HCT116 (cell line): ENCODE data around the gene BPIFB4. TPM values are rescaled to one million over a fixed set of nuclear protein-coding genes. Genes with fewer than 3 reads are reported as not detected.

ENCODE experiments used
- ATAC-seq: fragments of 200-7000 bp; cut with Tn5 transposase; 2 replicates; pipeline ENCODE4 v1.9.1; 2020; ENCODE audit warnings: mild to moderate bottlenecking, moderate library complexity
- BruUV-seq: library from RNA; stranded (reverse); fragments of 400-500 nt; replicated peaks from 2 replicates; lab custom pipeline; 2021; lab: Mats Ljungman, UMichigan
- CTCF ChIA-PET: fragments of 300-600 bp; sonication (Branson Sonifier 250); formaldehyde crosslinking; loops from one replicate; lab custom pipeline; 2021; ENCODE audit warnings: antibody characterized with exemption; lab: Charles Lee
- POLR2A ChIA-PET: fragments of 300-600, 350-600 bp; sonication (Branson Sonifier 250); formaldehyde crosslinking; loops from one replicate; lab custom pipeline; 2021; ENCODE audit warnings: antibody characterized with exemption; lab: Charles Lee
- RAD21 ChIA-PET, 2 experiments: fragments of 300-600 bp; sonication (Branson Sonifier 250); formaldehyde crosslinking; loops; one replicate each; lab custom pipeline; 2023; ENCODE audit warnings: low total read pairs in 2 of 2; ENCODE audit not compliant: uncharacterized antibody in 2 of 2, unreplicated experiment in 2 of 2, low non-redundant PET in 1 of 2; lab: Charles Lee
- DNase-seq: peaks from one replicate; pipeline ENCODE4 v3.0.0-alpha.2; 2010; ENCODE audit warnings: low read depth, low spot score
- H2AFZ ChIP-seq: fragments of 200-600 bp; shearing (Covaris generic), sonication (generic); 2 replicates; pipeline ENCODE4 v1.6.1; 2017; ENCODE audit warnings: low read depth, mixed run types, mixed read lengths, antibody characterized with exemption, low read length; ENCODE audit not compliant: poor library complexity, severe bottlenecking
- H3K27ac ChIP-seq: 2 replicates; pipeline ENCODE4 v1.5.1; 2012; ENCODE audit warnings: low read depth, low read length
- H3K27me3 ChIP-seq: fragments of 200-600 bp; sonication (generic); 2 replicates; pipeline ENCODE4 v1.6.1; 2016; ENCODE audit warnings: mixed run types, low read length, mixed read lengths; ENCODE audit not compliant: insufficient read depth
- H3K36me3 ChIP-seq, 2 experiments: fragments of 200-500 bp in 1 of 2; fragments of 200-600 bp in 1 of 2; sonication (Bioruptor generic) in 1 of 2; sonication (generic) in 1 of 2; 2 replicates each; pipeline versions ENCODE4 v1.5.1 to v1.6.1; 2014 to 2016; ENCODE audit warnings: low read length in 2 of 2, inconsistent platforms in 1 of 2, mixed read lengths in 1 of 2, mixed run types in 1 of 2; ENCODE audit not compliant: insufficient read depth in 2 of 2, control insufficient read depth in 1 of 2
- H3K4me1 ChIP-seq, 2 experiments: fragments of 200-600 bp in 1 of 2; sonication (generic) in 1 of 2; 2 replicates each; pipeline versions ENCODE4 v1.5.1 to v1.6.1; 2012 to 2017; ENCODE audit warnings: low read length in 2 of 2, inconsistent platforms in 1 of 2, mild to moderate bottlenecking in 1 of 2, mixed read lengths in 1 of 2, mixed run types in 1 of 2, moderate library complexity in 1 of 2; ENCODE audit not compliant: insufficient read depth in 2 of 2, control insufficient read depth in 1 of 2
- H3K4me2 ChIP-seq: fragments of 200-600 bp; sonication (generic); 2 replicates; pipeline ENCODE4 v1.6.1; 2017; ENCODE audit warnings: mixed run types, low read length, mixed read lengths
- H3K4me3 ChIP-seq, 2 experiments: fragments of 200-600 bp in 1 of 2; sonication (generic) in 1 of 2; replicated peaks in 1 of 2; 2 replicates each; pipeline ENCODE4 v1.5.1; 2011 to 2016; ENCODE audit warnings: low read length in 2 of 2, control low read depth in 1 of 2, low read depth in 1 of 2, mild to moderate bottlenecking in 1 of 2, mixed read lengths in 1 of 2, mixed run types in 1 of 2
- H3K79me2 ChIP-seq: fragments of 200-600 bp; sonication (generic); 2 replicates; pipeline ENCODE4 v1.6.1; 2017; ENCODE audit warnings: mild to moderate bottlenecking, mixed run types, low read length, moderate library complexity, mixed read lengths; ENCODE audit not compliant: insufficient read depth
- H3K9ac ChIP-seq: fragments of 200-600 bp; sonication (generic); 2 replicates; pipeline ENCODE4 v1.6.1; 2016; ENCODE audit warnings: low read length, mixed read lengths
- H3K9me2 ChIP-seq: fragments of 200-600 bp; sonication (generic), shearing (Covaris generic); 2 replicates; pipeline ENCODE4 v1.6.1; 2017; ENCODE audit warnings: mixed run types, mild to moderate bottlenecking, moderate library complexity; ENCODE audit not compliant: insufficient read depth
- H3K9me3 ChIP-seq, 2 experiments: fragments of 200-500 bp in 1 of 2; fragments of 200-600 bp in 1 of 2; sonication (Bioruptor generic) in 1 of 2; sonication (generic) in 1 of 2; 2 replicates each; pipeline ENCODE4 v1.6.1; 2014 to 2017; ENCODE audit warnings: low read length in 2 of 2, mixed read lengths in 2 of 2, inconsistent platforms in 1 of 2, low read depth in 1 of 2, mild to moderate bottlenecking in 1 of 2, mixed run types in 1 of 2, moderate library complexity in 1 of 2; ENCODE audit not compliant: control insufficient read depth in 1 of 2, insufficient read depth in 1 of 2
- H4K20me1 ChIP-seq: fragments of 200-600 bp; sonication (generic), shearing (Covaris generic); 2 replicates; pipeline ENCODE4 v1.6.1; 2017; ENCODE audit warnings: mixed run types, mild to moderate bottlenecking, moderate library complexity; ENCODE audit not compliant: insufficient read depth
- CBX3 ChIP-seq: IDR thresholded peaks from 2 replicates; pipeline ENCODE4 v1.6.1; 2012; ENCODE audit warnings: low read depth
- ELF1 ChIP-seq: IDR thresholded peaks from 2 replicates; pipeline ENCODE4 v1.6.1; 2012; ENCODE audit warnings: low read depth, borderline replicate concordance
- EZH2 ChIP-seq: fragments of 200-600 bp; sonication (generic); IDR thresholded peaks from 2 replicates; pipeline ENCODE4 v1.6.1; 2017; ENCODE audit warnings: antibody characterized with exemption, mixed run types
- EZH2phosphoT487 ChIP-seq: fragments of 200-600 bp; IDR thresholded peaks from 2 replicates; pipeline ENCODE4 v1.6.1; 2018; ENCODE audit warnings: antibody characterized with exemption, borderline replicate concordance
- FOSL1 ChIP-seq: IDR thresholded peaks from 2 replicates; pipeline ENCODE4 v1.6.1; 2012; ENCODE audit warnings: low read depth
- JUND ChIP-seq: IDR thresholded peaks from 2 replicates; pipeline ENCODE4 v1.6.1; 2012
- POLR2A ChIP-seq: IDR thresholded peaks from 2 replicates; pipeline ENCODE4 v1.7.0; 2011; ENCODE audit warnings: borderline replicate concordance; ENCODE audit not compliant: insufficient read depth, insufficient read length; ENCODE audit errors: extremely low read depth
- POLR2AphosphoS5 ChIP-seq: IDR thresholded peaks from 2 replicates; pipeline ENCODE4 v1.6.1; 2011; ENCODE audit warnings: mild to moderate bottlenecking, low read depth, low read length, moderate library complexity
- RAD21 ChIP-seq: IDR thresholded peaks from 2 replicates; pipeline ENCODE4 v1.6.1; 2012; ENCODE audit warnings: low read depth, mild to moderate bottlenecking
- SP1 ChIP-seq: IDR thresholded peaks from 2 replicates; pipeline ENCODE4 v1.6.1; 2012; ENCODE audit warnings: low read depth
- SRF ChIP-seq: IDR thresholded peaks from 2 replicates; pipeline ENCODE4 v1.6.1; 2012; ENCODE audit warnings: low read depth
- YY1 ChIP-seq: IDR thresholded peaks from 2 replicates; pipeline ENCODE4 v1.6.1; 2011; ENCODE audit warnings: low read length, low read depth, moderate library complexity, mild to moderate bottlenecking; ENCODE audit not compliant: insufficient replicate concordance; ENCODE audit errors: extremely low read depth
- ZFX ChIP-seq: fragments of 450-650 bp; IDR thresholded peaks from 2 replicates; pipeline ENCODE4 v1.6.1; 2017
- intact Hi-C: fragments of 100-400 bp; cut with micrococcal nuclease; formaldehyde crosslinking; loops from 2 replicates; pipeline ENCODE4 v1.10.0; 2022
- total RNA-seq: library from RNA; stranded (reverse); gene quantifications from one replicate; pipeline ENCODE4 v1.2.1, GENCODE V29; 2021; ENCODE audit not compliant: unreplicated experiment
- TF ChIP-seq, protein P1 (sequence below), 3 experiments: fragments of 200-600 bp in 1 of 3; sonication (generic) in 1 of 3; IDR thresholded peaks in 2 of 3; conservative IDR thresholded peaks in 1 of 3; 2 replicates each; pipeline ENCODE4 v1.5.1; 2012 to 2017; ENCODE audit warnings: low read depth in 2 of 3, low read length in 2 of 3, antibody characterized with exemption in 1 of 3, borderline replicate concordance in 1 of 3, control low read depth in 1 of 3, mild to moderate bottlenecking in 1 of 3, mixed read lengths in 1 of 3, mixed run types in 1 of 3, moderate library complexity in 1 of 3; ENCODE audit not compliant: insufficient read depth in 1 of 3
- TF ChIP-seq, protein P2 (sequence below): IDR thresholded peaks from 2 replicates; pipeline ENCODE4 v1.6.1; 2011; ENCODE audit warnings: mild to moderate bottlenecking, low read length, moderate library complexity; ENCODE audit not compliant: insufficient replicate concordance; ENCODE audit errors: extremely low read depth

The BPIFB4 gene
- total RNA-seq, 1 experiment from 2014 or later, result not detected

- no peak overlapping the region for H3K4me2 ChIP-seq
- no peaks in the 10 kb centered on the region for H3K79me2 ChIP-seq
- POLR2A ChIA-PET, result no interaction called here
- ATAC-seq (no peak), DNase-seq (no peak)
- H3K9ac ChIP-seq, result no peak overlapping the region
- no peaks in the 10 kb centered on the region for H3K4me1 ChIP-seq
- no TSS peak for BruUV-seq
- peaks cover 0 to 5% of the 10 kb centered on the region in 2 experiments; a peak in 1 of 4 replicates for H3K9me3 ChIP-seq
- CTCF ChIA-PET, result no interaction called here
- no peak overlapping the region for H2AFZ ChIP-seq
- H3K27ac ChIP-seq, result no peak overlapping the region
- peaks cover 15% of the 10 kb centered on the region; the same call in 1 of the 2 replicates for H3K27me3 ChIP-seq
- RAD21 ChIA-PET, result no interaction called here
- H3K4me3 ChIP-seq, result no peak overlapping the region
- H4K20me1 ChIP-seq, result no peaks in the 10 kb centered on the region
- TF ChIP-seq EZH2 (no peak), EZH2phosphoT487 (no peak), POLR2A (no peak), YY1 (no peak), FOSL1 (no peak), RAD21 (no peak), POLR2AphosphoS5 (no peak), CBX3 (no peak), JUND (no peak), SRF (no peak), ZFX (no peak), ELF1 (no peak), SP1 (no peak)
- TF ChIP-seq, protein P1, sequence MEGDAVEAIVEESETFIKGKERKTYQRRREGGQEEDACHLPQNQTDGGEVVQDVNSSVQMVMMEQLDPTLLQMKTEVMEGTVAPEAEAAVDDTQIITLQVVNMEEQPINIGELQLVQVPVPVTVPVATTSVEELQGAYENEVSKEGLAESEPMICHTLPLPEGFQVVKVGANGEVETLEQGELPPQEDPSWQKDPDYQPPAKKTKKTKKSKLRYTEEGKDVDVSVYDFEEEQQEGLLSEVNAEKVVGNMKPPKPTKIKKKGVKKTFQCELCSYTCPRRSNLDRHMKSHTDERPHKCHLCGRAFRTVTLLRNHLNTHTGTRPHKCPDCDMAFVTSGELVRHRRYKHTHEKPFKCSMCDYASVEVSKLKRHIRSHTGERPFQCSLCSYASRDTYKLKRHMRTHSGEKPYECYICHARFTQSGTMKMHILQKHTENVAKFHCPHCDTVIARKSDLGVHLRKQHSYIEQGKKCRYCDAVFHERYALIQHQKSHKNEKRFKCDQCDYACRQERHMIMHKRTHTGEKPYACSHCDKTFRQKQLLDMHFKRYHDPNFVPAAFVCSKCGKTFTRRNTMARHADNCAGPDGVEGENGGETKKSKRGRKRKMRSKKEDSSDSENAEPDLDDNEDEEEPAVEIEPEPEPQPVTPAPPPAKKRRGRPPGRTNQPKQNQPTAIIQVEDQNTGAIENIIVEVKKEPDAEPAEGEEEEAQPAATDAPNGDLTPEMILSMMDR (IDR thresholded peaks at IDR 0.05 in 2 of 3, conservative IDR thresholded peaks at IDR 0.05 in 1 of 3; ENCODE audit: borderline replicate concordance in 1 of 3, insufficient read depth in 1 of 3, low read depth in 2 of 3, low read length in 2 of 3), result no peak
- TF ChIP-seq, protein P2, sequence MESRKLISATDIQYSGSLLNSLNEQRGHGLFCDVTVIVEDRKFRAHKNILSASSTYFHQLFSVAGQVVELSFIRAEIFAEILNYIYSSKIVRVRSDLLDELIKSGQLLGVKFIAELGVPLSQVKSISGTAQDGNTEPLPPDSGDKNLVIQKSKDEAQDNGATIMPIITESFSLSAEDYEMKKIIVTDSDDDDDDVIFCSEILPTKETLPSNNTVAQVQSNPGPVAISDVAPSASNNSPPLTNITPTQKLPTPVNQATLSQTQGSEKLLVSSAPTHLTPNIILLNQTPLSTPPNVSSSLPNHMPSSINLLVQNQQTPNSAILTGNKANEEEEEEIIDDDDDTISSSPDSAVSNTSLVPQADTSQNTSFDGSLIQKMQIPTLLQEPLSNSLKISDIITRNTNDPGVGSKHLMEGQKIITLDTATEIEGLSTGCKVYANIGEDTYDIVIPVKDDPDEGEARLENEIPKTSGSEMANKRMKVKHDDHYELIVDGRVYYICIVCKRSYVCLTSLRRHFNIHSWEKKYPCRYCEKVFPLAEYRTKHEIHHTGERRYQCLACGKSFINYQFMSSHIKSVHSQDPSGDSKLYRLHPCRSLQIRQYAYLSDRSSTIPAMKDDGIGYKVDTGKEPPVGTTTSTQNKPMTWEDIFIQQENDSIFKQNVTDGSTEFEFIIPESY, result no peak
- TF ChIP-seq, all 23 proteins: peak for 0
- H3K9me2 ChIP-seq, result no peaks in the 10 kb centered on the region
- H3K36me3 ChIP-seq, result no peaks in the 10 kb centered on the region
- intact Hi-C loops, result no loop called here
Measured at GRCh38 chr20:33042983-33043730, 36.3 kb upstream of the BPIFB4 start.
